Measurements from ENCODE around the gene ZIM2.

The ZIM2 gene

DNA sequence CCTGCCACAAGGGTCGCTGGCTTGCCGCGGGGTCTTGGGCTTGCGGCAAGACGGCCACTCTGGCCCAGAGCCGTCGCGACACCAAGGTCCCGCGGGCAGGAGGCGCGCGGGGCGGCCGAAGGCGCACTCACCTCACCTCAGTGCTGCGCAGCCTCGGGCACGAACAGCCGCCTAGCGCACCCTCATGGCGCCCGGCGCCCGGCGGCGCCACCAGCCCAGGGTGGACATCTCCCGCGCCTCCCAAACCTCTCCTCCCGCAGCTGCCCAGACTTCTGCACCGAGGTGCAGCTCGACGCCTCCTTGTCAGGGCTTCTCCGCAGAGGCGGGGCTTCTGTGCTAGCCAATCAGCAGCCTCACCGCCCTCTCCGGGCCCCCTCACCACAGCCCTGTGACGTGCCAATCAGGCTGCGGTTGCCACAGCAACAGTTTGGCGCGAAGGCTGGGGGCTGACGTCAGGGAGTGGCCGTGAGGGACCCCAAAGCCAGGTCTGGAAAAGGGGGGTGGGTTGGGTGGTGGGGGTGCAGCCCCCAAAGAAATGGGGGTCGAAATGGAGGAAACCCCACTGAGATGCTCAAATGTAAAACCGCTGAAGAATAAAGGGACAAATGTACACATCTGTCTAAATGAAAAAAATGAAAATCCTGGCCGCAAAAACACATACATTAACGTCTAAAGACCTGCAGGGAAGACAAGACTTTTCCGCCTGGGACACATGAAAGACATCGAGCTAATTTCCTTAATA lies at the start of gene ZIM2, which contains the start of gene PEG3:
Gene ZIM2 (minus strand): TSS at position 276 of the 742 bp plus-strand sequence. CDS start 16,449 bp downstream, outside the sequence.
Gene PEG3 (minus strand): TSS at position 276 of the 742 bp plus-strand sequence. CDS start 16,071 bp downstream, outside the sequence.
- Histone ChIP-seq H3K27me3 (ENCODE audit: low read depth, low read length) (no peaks in the 10 kb centered on the region), H3K4me1 (ENCODE audit: control insufficient read depth in 1 of 2, insufficient read depth in 2 of 2, low read length in 2 of 2) (no peaks in the 10 kb centered on the region), H3K9me3 (ENCODE audit: control insufficient read depth in 1 of 2, low read length in 2 of 2) (no peaks in the 10 kb centered on the region), H3K4me3 (ENCODE audit: low read depth in 1 of 2, low read length in 2 of 2) (peak within 1 kb of the TSS; percentile 24 to 69), H3K36me3 (ENCODE audit: control insufficient read depth in 1 of 2, insufficient read depth in 2 of 2, low read length in 2 of 2) (no peaks in the 10 kb centered on the region), H3K27ac (ENCODE audit: low read length) (no peak within 1 kb of the TSS)

DNA sequence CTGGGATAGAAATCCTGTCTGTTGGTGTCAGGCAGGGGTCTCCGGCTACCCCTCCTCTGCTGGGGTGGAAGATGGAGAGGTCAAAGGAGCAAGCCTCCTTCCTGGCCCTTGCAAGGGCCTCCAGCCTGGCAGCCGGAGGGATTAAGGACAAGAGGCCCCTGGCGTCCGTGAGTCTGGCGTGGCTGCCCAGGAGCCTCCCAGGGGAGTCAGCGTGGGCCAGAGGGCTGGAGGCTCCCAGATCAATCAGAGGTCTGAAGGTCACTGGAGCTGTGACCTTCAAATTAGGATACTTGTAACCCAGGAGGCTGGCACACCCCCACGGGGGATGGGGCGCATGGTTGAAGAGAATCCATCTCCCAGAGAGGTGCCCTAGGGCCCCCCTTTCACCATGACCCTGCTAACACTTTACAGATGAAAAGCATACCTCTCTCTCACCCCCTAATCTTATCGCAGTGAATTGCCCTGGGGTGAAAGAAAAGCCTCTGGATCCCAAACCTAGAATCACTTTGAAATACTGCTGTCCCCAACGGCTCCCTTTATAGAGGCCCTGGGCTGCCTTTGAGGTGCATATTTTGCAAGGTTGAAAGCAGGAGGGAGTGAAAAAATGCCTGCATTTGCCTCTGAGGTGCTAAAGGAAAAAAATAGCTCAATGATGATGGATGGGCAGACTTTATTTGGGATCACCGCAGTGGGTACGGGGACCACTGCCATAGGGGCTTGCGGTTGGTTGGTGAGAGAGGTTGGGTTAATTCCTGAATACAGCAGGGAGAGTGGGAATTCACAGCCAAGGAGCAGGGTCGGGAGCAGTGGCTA lies 44.9 kb upstream of the ZIM2 start:
- Histone ChIP-seq H3K4me3 (ENCODE audit: low read depth in 1 of 2, low read length in 2 of 2) (no peak overlapping the region), H3K27ac (ENCODE audit: low read length) (no peak overlapping the region), H3K36me3 (ENCODE audit: control insufficient read depth in 1 of 2, insufficient read depth in 2 of 2, low read length in 2 of 2) (no peaks in the 10 kb centered on the region), H3K4me1 (ENCODE audit: control insufficient read depth in 1 of 2, insufficient read depth in 2 of 2, low read length in 2 of 2) (no peaks in the 10 kb centered on the region), H3K9me3 (ENCODE audit: control insufficient read depth in 1 of 2, low read length in 2 of 2) (peaks cover 0 to 10% of the 10 kb centered on the region in 2 donors), H3K27me3 (ENCODE audit: low read depth, low read length) (no peaks in the 10 kb centered on the region)

DNA sequence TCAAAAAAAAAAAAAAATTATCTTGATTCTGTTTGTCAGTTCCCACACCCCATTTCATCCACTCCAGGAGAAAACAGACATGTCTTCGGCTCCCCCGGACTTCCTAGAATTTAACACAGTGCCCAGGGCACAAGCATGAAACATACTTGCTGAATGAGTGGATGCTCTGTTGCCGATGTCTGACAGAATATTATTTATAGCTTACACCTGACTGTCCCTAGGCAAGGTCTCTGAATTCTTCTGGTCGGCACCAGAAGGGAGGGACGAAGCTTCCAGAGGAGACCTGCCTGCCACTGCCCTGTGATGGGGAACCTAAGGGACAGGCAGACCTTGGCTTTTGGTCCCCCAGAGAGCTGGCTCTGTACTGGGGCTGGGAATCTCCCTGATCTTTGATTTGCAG lies 43.9 kb upstream of the ZIM2 start:
- no peaks in the 10 kb centered on the region for H3K36me3 ChIP-seq (ENCODE audit: control insufficient read depth in 1 of 2, insufficient read depth in 2 of 2, low read length in 2 of 2)
- H3K27ac ChIP-seq (ENCODE audit: low read length): no peak overlapping the region
- no peak overlapping the region for H3K4me3 ChIP-seq (ENCODE audit: low read depth in 1 of 2, low read length in 2 of 2)
- no peaks in the 10 kb centered on the region for H3K27me3 ChIP-seq (ENCODE audit: low read depth, low read length)
- H3K4me1 ChIP-seq (ENCODE audit: control insufficient read depth in 1 of 2, insufficient read depth in 2 of 2, low read length in 2 of 2): no peaks in the 10 kb centered on the region
- peaks cover 0 to 11% of the 10 kb centered on the region in 2 donors for H3K9me3 ChIP-seq (ENCODE audit: control insufficient read depth in 1 of 2, low read length in 2 of 2)

DNA sequence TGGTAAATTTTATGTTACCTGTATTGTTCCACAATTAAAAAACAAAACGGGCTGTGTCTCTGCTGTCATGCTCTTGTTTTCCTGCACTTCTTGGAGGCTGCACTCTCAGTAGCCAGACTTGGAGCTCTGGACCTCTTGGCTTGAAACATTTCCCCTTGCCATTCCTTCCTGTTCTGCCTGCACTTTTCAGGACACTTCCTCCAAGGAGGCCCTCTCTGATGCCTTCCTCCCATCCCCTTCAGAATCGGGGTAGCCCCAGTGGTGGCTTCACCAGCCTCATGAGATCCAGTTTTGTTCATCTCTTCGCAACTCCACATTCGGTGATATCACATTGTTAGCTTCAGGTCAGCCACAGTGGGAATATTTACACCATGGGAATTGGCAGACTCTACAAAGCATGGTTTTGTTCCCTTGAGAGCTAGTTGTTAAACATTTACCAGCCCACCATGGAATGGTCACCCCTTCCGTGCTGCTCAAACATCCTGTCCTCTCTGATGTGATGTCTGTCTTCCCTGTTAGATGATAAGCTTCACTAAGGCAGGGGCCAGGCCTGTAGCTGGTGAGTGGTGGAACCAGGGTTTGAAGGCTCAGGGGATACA lies 40.2 kb upstream of the ZIM2 start:
- no peak overlapping the region for H3K4me3 ChIP-seq (ENCODE audit: low read depth in 1 of 2, low read length in 2 of 2)
- peaks cover 0 to 12% of the 10 kb centered on the region in 2 donors for H3K9me3 ChIP-seq (ENCODE audit: control insufficient read depth in 1 of 2, low read length in 2 of 2)
- no peaks in the 10 kb centered on the region for H3K4me1 ChIP-seq (ENCODE audit: control insufficient read depth in 1 of 2, insufficient read depth in 2 of 2, low read length in 2 of 2)
- no peak overlapping the region for H3K27ac ChIP-seq (ENCODE audit: low read length)
- H3K27me3 ChIP-seq (ENCODE audit: low read depth, low read length): no peaks in the 10 kb centered on the region
- no peaks in the 10 kb centered on the region for H3K36me3 ChIP-seq (ENCODE audit: control insufficient read depth in 1 of 2, insufficient read depth in 2 of 2, low read length in 2 of 2)

DNA sequence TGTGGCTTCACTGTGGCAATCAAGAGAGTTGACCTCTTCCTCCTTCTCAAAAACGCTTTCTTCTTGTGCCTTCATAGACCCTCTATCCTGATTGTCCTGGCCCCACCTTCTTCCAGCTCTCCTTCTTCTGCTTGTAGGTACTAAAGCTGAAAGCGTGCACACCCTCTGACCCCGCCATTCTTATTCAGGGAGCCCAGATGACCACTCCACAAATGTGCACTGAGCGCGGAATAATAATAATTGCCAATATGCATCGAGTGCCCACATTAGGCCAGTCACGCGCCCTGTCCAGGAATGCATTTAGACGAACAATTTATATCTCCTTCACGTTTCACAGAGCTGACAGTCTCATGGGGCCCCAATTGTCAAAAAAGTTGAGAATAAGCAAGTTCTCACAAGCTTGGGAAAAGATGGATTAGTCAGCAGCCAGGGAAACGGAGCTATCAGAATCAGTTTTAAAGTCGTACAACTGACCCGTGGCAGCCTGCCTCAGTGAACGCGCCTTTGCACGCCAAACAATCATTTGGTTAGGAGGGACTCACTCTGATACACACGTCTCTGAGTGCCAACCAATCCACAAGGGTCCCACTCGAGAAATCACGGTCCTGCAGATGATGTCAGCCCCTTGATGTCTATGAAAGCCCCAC lies 36.7 kb upstream of the ZIM2 start:
- H3K36me3 ChIP-seq (ENCODE audit: control insufficient read depth in 1 of 2, insufficient read depth in 2 of 2, low read length in 2 of 2): no peaks in the 10 kb centered on the region
- H3K27ac ChIP-seq (ENCODE audit: low read length): no peak overlapping the region
- no peak overlapping the region for H3K4me3 ChIP-seq (ENCODE audit: low read depth in 1 of 2, low read length in 2 of 2)
- no peaks in the 10 kb centered on the region for H3K27me3 ChIP-seq (ENCODE audit: low read depth, low read length)
- no peaks in the 10 kb centered on the region for H3K4me1 ChIP-seq (ENCODE audit: control insufficient read depth in 1 of 2, insufficient read depth in 2 of 2, low read length in 2 of 2)
- peaks cover 4 to 25% of the 10 kb centered on the region in 2 donors for H3K9me3 ChIP-seq (ENCODE audit: control insufficient read depth in 1 of 2, low read length in 2 of 2)

DNA sequence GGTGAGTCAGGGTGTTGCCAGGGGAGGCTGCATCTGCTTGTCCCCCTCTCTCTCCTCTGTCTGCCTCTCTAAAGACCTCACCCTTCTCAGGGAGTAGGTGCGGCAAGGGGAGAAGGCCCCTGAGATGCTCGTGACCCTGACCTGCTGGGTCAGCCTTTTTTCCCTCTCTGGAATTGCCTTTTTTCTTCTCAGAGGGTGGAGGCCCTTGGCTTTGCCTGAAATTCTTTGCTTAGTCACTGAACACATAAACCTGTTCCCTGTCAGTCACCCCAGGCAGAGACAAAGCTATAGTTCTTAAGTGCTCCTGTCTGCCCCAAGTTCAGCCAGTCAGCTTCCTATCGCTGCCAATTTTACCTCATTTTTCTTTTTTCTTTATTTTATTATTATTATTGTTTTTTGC lies 35.2 kb upstream of the ZIM2 start:
- H3K36me3 ChIP-seq (ENCODE audit: control insufficient read depth in 1 of 2, insufficient read depth in 2 of 2, low read length in 2 of 2): no peaks in the 10 kb centered on the region
- H3K27me3 ChIP-seq (ENCODE audit: low read depth, low read length): no peaks in the 10 kb centered on the region
- H3K27ac ChIP-seq (ENCODE audit: low read length): no peak overlapping the region
- H3K4me1 ChIP-seq (ENCODE audit: control insufficient read depth in 1 of 2, insufficient read depth in 2 of 2, low read length in 2 of 2): no peaks in the 10 kb centered on the region
- H3K4me3 ChIP-seq (ENCODE audit: low read depth in 1 of 2, low read length in 2 of 2): no peak overlapping the region
- peaks cover 4 to 20% of the 10 kb centered on the region in 2 donors for H3K9me3 ChIP-seq (ENCODE audit: control insufficient read depth in 1 of 2, low read length in 2 of 2)

DNA sequence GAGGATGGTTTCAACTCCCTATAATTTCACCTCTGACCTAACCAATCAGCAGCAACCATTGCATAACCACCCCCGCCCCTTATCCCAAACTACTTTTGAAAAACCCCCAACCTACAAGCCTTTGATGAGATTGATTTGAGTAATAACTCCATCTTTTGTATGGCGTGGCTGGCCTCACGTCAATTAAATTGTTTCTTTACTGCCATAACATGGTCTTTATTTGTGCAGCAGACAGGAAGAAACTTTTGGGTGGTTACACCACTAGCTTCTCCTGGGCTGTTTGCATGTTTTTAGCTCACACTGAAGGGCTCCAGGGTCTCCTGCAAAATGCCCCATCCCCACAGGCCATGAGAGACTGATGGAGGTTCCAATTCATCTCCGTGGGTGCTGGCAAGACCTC lies 34.0 kb upstream of the ZIM2 start:
- no peak overlapping the region for H3K27ac ChIP-seq (ENCODE audit: low read length)
- H3K9me3 ChIP-seq (ENCODE audit: control insufficient read depth in 1 of 2, low read length in 2 of 2): peaks cover 4 to 13% of the 10 kb centered on the region in 2 donors
- H3K4me1 ChIP-seq (ENCODE audit: control insufficient read depth in 1 of 2, insufficient read depth in 2 of 2, low read length in 2 of 2): no peaks in the 10 kb centered on the region
- H3K36me3 ChIP-seq (ENCODE audit: control insufficient read depth in 1 of 2, insufficient read depth in 2 of 2, low read length in 2 of 2): no peaks in the 10 kb centered on the region
- peak overlapping the region in 1 of 2 donors; percentile 38 for H3K4me3 ChIP-seq (ENCODE audit: low read depth in 1 of 2, low read length in 2 of 2)
- H3K27me3 ChIP-seq (ENCODE audit: low read depth, low read length): no peaks in the 10 kb centered on the region

DNA sequence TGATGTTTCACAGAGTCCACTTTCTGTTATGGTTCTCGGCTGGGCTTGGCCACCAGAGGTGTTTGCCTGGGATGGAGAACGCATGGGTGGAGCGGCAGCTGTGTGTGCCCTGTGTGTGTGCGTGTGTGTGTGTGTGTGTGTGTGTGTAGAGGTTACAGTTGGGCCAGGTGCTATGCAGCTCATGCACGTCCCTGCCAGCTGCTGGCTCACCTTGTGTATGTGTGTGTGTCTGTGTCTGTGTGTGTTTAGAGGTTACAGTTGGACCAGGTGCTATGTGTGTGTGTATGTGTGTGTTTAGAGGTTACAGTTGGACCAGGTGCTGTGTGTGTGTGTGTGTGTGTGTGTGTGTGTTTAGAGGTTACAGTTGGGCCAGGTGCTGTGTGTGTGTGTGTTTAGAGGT lies 33.0 kb upstream of the ZIM2 start:
- Histone ChIP-seq H3K4me3 (ENCODE audit: low read depth in 1 of 2, low read length in 2 of 2) (no peak overlapping the region), H3K36me3 (ENCODE audit: control insufficient read depth in 1 of 2, insufficient read depth in 2 of 2, low read length in 2 of 2) (no peaks in the 10 kb centered on the region), H3K27me3 (ENCODE audit: low read depth, low read length) (no peaks in the 10 kb centered on the region), H3K27ac (ENCODE audit: low read length) (no peak overlapping the region), H3K4me1 (ENCODE audit: control insufficient read depth in 1 of 2, insufficient read depth in 2 of 2, low read length in 2 of 2) (no peaks in the 10 kb centered on the region), H3K9me3 (ENCODE audit: control insufficient read depth in 1 of 2, low read length in 2 of 2) (peaks cover 4 to 13% of the 10 kb centered on the region in 2 donors)

DNA sequence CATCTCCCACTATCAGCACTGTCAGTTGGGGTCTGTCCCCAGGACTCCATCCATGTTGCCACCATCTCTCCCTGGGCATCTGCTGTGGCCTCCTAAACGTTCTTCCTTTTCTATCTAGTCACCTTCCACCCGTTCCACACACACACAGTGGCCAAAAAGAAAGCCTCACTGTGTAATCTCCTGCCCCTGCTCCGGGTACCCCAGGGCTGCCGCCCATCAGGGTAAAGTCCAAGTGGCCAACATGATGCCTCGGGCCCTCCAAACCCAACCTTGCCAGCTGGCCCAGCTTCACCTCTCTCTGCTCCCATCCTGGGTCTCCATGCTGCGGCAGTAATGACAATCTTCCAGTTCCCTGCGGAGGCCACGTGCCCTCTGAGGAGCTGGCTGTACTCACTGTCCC lies 29.4 kb upstream of the ZIM2 start:
- H3K4me1 ChIP-seq (ENCODE audit: control insufficient read depth in 1 of 2, insufficient read depth in 2 of 2, low read length in 2 of 2): no peaks in the 10 kb centered on the region
- H3K36me3 ChIP-seq (ENCODE audit: control insufficient read depth in 1 of 2, insufficient read depth in 2 of 2, low read length in 2 of 2): no peaks in the 10 kb centered on the region
- no peak overlapping the region for H3K27ac ChIP-seq (ENCODE audit: low read length)
- no peak overlapping the region for H3K4me3 ChIP-seq (ENCODE audit: low read depth in 1 of 2, low read length in 2 of 2)
- peaks cover 4 to 10% of the 10 kb centered on the region in 2 donors for H3K9me3 ChIP-seq (ENCODE audit: control insufficient read depth in 1 of 2, low read length in 2 of 2)
- H3K27me3 ChIP-seq (ENCODE audit: low read depth, low read length): no peaks in the 10 kb centered on the region

DNA sequence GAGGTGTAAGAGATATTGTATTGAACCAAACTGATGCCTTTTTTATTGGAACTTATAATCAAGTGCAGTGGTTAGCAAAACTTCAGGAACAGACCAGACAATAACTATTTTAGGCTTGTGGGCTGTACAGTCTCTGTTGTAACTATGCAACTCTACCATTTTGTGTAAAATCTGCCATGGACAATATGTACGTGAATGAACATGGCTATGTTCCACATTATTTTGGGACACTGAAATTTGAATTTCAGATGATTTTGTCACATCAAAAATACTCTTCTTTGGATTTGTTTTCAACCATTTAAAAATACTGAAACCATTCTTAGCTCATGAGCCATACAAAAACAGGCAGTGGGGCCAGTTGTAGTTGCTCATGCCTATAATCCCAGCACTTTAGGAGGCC lies 27.9 kb upstream of the ZIM2 start:
- Histone ChIP-seq H3K36me3 (ENCODE audit: control insufficient read depth in 1 of 2, insufficient read depth in 2 of 2, low read length in 2 of 2) (no peaks in the 10 kb centered on the region), H3K27ac (ENCODE audit: low read length) (no peak overlapping the region), H3K27me3 (ENCODE audit: low read depth, low read length) (no peaks in the 10 kb centered on the region), H3K9me3 (ENCODE audit: control insufficient read depth in 1 of 2, low read length in 2 of 2) (peaks cover 4 to 12% of the 10 kb centered on the region in 2 donors), H3K4me1 (ENCODE audit: control insufficient read depth in 1 of 2, insufficient read depth in 2 of 2, low read length in 2 of 2) (no peaks in the 10 kb centered on the region), H3K4me3 (ENCODE audit: low read depth in 1 of 2, low read length in 2 of 2) (no peak overlapping the region)

DNA sequence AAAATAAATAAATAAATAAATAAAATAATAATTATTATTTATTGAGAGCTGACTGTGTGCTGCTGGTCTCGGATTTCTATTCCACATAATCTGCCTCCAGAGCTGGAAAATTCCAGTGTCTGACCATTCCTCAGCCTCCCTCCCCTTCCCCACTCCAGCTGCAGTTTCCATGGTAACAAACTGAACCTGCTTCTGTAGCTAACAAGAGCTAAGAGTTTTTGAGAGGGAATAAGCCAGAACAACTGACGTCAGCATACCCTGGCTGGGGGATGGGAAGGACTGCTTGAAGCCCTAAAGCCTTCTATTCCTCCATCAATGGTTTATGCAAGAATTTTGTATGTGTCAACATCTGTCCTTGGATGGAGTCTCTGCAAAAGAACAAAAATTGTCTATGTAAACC lies 26.0 kb upstream of the ZIM2 start:
- Histone ChIP-seq H3K4me3 (ENCODE audit: low read depth in 1 of 2, low read length in 2 of 2) (no peak overlapping the region), H3K27me3 (ENCODE audit: low read depth, low read length) (no peaks in the 10 kb centered on the region), H3K36me3 (ENCODE audit: control insufficient read depth in 1 of 2, insufficient read depth in 2 of 2, low read length in 2 of 2) (no peaks in the 10 kb centered on the region), H3K4me1 (ENCODE audit: control insufficient read depth in 1 of 2, insufficient read depth in 2 of 2, low read length in 2 of 2) (no peaks in the 10 kb centered on the region), H3K27ac (ENCODE audit: low read length) (no peak overlapping the region), H3K9me3 (ENCODE audit: control insufficient read depth in 1 of 2, low read length in 2 of 2) (peaks cover 7 to 12% of the 10 kb centered on the region in 2 donors)
